ENCODE measurements around the gene UBASH3B. TPM values are rescaled to one million over a fixed set of nuclear protein-coding genes. Genes with fewer than 3 reads are reported as not detected.

Gene UBASH3B
- total RNA-seq, 3 donors from 2014 or later, result 3.5 to 5.9 (median 3.9) TPM

- intact Hi-C loops (cut with DNase I, micrococcal nuclease), result no loop called here
- no peaks in the 10 kb centered on the region for H3K4me1 ChIP-seq (ENCODE audit: low read depth)
- no peak overlapping the region for H3K4me3 ChIP-seq
- ATAC-seq (peak; percentile 18), DNase-seq (no peak)
- no peak for TF ChIP-seq CTCF (IDR thresholded peaks at IDR 0.05)
- no peaks in the 10 kb centered on the region for H3K36me3 ChIP-seq (ENCODE audit: low read depth)
- no peaks in the 10 kb centered on the region for H3K9me3 ChIP-seq
Observed at GRCh38 chr11:122755409-122755808, 99.9 kb downstream of the UBASH3B start.

GRCh38 chr11:122755941-122756340 lies 100.4 kb downstream of the UBASH3B start:
- TF ChIP-seq CTCF (IDR thresholded peaks at IDR 0.05), result no peak
- ATAC-seq (no peak), DNase-seq (no peak)
- Histone ChIP-seq H3K4me1 (ENCODE audit: low read depth) (no peaks in the 10 kb centered on the region), H3K36me3 (ENCODE audit: low read depth) (no peaks in the 10 kb centered on the region), H3K9me3 (no peaks in the 10 kb centered on the region), H3K4me3 (no peak overlapping the region)
- intact Hi-C loops (cut with DNase I, micrococcal nuclease), result no loop called here

- Histone ChIP-seq H3K9me3 (no peaks in the 10 kb centered on the region), H3K36me3 (ENCODE audit: low read depth) (no peaks in the 10 kb centered on the region), H3K4me1 (ENCODE audit: low read depth) (no peaks in the 10 kb centered on the region), H3K4me3 (no peak overlapping the region)
- intact Hi-C loops (cut with DNase I, micrococcal nuclease), result no loop called here
- DNase-seq, result peak in 2 of 3 donors; percentile 41 to 42
- no peak for TF ChIP-seq CTCF (IDR thresholded peaks at IDR 0.05)
- ATAC-seq, result peak; percentile 86
Observed at GRCh38 chr11:122756417-122756816, 100.9 kb downstream of the UBASH3B start.

GRCh38 chr11:122757201-122757600 lies 101.7 kb downstream of the UBASH3B start:
- intact Hi-C loops (cut with DNase I, micrococcal nuclease), result no loop called here
- no peak overlapping the region for H3K4me3 ChIP-seq
- H3K9me3 ChIP-seq, result no peaks in the 10 kb centered on the region
- DNase-seq (no peak), ATAC-seq (no peak)
- no peak for TF ChIP-seq CTCF (IDR thresholded peaks at IDR 0.05)
- H3K4me1 ChIP-seq (ENCODE audit: low read depth), result no peaks in the 10 kb centered on the region
- H3K36me3 ChIP-seq (ENCODE audit: low read depth), result no peaks in the 10 kb centered on the region

- H3K36me3 ChIP-seq (ENCODE audit: low read depth), result no peaks in the 10 kb centered on the region
- no peak for DNase-seq
Observed at GRCh38 chr11:122758339-122758738, 102.8 kb downstream of the UBASH3B start.

More at GRCh38 chr11:122758339-122758738, 102.8 kb downstream of the UBASH3B start:
- ATAC-seq, result no peak
- H3K9me3 ChIP-seq, result no peaks in the 10 kb centered on the region
- no peak for TF ChIP-seq CTCF (IDR thresholded peaks at IDR 0.05)
- intact Hi-C loops (cut with DNase I, micrococcal nuclease), result no loop called here
- H3K4me3 ChIP-seq, result no peak overlapping the region
- H3K4me1 ChIP-seq (ENCODE audit: low read depth), result no peaks in the 10 kb centered on the region
